ENCODE results near the gene ADAMTS20. TPM values are rescaled to one million over a fixed set of nuclear protein-coding genes. Genes with fewer than 3 reads are reported as not detected.

Gene ADAMTS20
- total and polyA plus RNA-seq, 2 donors (not counting 1 experiment from before 2014, with no cell fraction given), result not detected

DNA sequence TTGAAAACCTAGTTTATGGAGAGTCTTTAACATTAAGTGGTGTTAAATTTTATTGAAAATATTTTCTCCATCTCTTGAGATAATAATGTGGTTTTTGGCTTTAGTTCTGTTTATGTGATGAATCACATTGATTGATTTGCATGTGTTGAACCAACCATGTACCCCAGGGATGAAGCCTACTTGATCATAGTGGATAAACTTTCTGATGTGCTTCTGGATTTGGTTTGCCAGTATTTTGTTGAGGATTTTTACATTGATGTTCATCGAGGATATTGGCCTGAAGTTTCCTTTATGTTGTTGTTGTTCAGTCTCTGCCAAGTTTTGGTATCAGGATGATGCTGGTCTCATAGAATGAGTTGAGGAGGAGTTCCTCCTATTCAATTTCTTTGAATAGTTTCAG, 222.6 kb downstream of the ADAMTS20 start:
- Histone ChIP-seq H3K27ac (ENCODE audit: insufficient read depth, low read length) (no peak overlapping the region), H3K9ac (ENCODE audit: insufficient read depth, low read length) (no peak overlapping the region), H3K79me2 (ENCODE audit: control insufficient read depth, insufficient read depth, low read length) (no peaks in the 10 kb centered on the region), H4K20me1 (ENCODE audit: control insufficient read depth, extremely low read depth, insufficient read depth, low read length) (no peaks in the 10 kb centered on the region), H3K4me1 (ENCODE audit: control insufficient read depth, extremely low read depth, insufficient read depth, low read length) (no peaks in the 10 kb centered on the region), H3K4me3 (replicated peaks in 1 of 4; ENCODE audit: control extremely low read depth in 1 of 4, insufficient read depth in 1 of 4, low read depth in 3 of 4, low read length in 4 of 4) (no peak overlapping the region), H3K27me3 (ENCODE audit: control insufficient read depth, insufficient read depth, low read length) (no peaks in the 10 kb centered on the region), H3K9me3 (ENCODE audit: control insufficient read depth, insufficient read depth, low read depth, low read length) (no peaks in the 10 kb centered on the region), H3K4me2 (ENCODE audit: extremely low read depth, insufficient read depth, low read length) (no peak overlapping the region), H3K36me3 (ENCODE audit: control insufficient read depth, insufficient read depth, low read length) (no peaks in the 10 kb centered on the region), H2AFZ (ENCODE audit: low read length) (no peak overlapping the region)
- DNase-seq (ENCODE audit: low read depth in 2 of 2), result peak in 1 of 2 donors; percentile 76
- TF ChIP-seq EZH2 (IDR thresholded peaks at IDR 0.05; ENCODE audit: low read length, missing control alignments), result no peak
- TF ChIP-seq, protein P1, sequence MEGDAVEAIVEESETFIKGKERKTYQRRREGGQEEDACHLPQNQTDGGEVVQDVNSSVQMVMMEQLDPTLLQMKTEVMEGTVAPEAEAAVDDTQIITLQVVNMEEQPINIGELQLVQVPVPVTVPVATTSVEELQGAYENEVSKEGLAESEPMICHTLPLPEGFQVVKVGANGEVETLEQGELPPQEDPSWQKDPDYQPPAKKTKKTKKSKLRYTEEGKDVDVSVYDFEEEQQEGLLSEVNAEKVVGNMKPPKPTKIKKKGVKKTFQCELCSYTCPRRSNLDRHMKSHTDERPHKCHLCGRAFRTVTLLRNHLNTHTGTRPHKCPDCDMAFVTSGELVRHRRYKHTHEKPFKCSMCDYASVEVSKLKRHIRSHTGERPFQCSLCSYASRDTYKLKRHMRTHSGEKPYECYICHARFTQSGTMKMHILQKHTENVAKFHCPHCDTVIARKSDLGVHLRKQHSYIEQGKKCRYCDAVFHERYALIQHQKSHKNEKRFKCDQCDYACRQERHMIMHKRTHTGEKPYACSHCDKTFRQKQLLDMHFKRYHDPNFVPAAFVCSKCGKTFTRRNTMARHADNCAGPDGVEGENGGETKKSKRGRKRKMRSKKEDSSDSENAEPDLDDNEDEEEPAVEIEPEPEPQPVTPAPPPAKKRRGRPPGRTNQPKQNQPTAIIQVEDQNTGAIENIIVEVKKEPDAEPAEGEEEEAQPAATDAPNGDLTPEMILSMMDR (conservative IDR thresholded peaks at IDR 0.05 in 1 of 2, IDR thresholded peaks at IDR 0.05 in 1 of 2; ENCODE audit: low read depth in 1 of 2, low read length in 2 of 2), result no peak

DNA sequence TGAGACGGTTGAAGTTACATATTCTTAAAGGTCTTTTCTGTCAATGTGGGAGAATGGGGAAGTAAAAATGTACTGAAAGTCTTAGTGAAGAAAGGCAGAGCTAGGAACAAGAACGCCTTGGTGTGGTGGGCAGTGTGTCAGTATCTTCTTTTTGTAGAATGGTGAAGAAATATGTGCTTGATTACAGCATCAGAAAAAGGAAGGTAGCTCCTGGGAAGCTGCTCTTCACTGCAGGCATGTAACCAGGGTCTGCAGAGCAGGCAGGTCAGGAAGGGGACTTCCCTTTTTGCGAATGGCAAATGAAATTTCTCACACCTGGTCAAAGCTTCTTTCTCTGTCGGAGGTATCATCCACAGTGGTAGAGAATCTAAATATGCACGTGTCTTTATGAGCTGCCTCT, 226.2 kb downstream of the ADAMTS20 start:
- Histone ChIP-seq H3K9ac (ENCODE audit: insufficient read depth, low read length) (no peak overlapping the region), H3K4me2 (ENCODE audit: extremely low read depth, insufficient read depth, low read length) (no peak overlapping the region), H3K79me2 (ENCODE audit: control insufficient read depth, insufficient read depth, low read length) (no peaks in the 10 kb centered on the region), H3K4me3 (replicated peaks in 1 of 4; ENCODE audit: control extremely low read depth in 1 of 4, insufficient read depth in 1 of 4, low read depth in 3 of 4, low read length in 4 of 4) (no peak overlapping the region), H3K36me3 (ENCODE audit: control insufficient read depth, insufficient read depth, low read length) (no peaks in the 10 kb centered on the region), H3K27me3 (ENCODE audit: control insufficient read depth, insufficient read depth, low read length) (no peaks in the 10 kb centered on the region), H3K9me3 (ENCODE audit: control insufficient read depth, insufficient read depth, low read depth, low read length) (no peaks in the 10 kb centered on the region), H3K4me1 (ENCODE audit: control insufficient read depth, extremely low read depth, insufficient read depth, low read length) (no peaks in the 10 kb centered on the region), H2AFZ (ENCODE audit: low read length) (no peak overlapping the region), H4K20me1 (ENCODE audit: control insufficient read depth, extremely low read depth, insufficient read depth, low read length) (no peaks in the 10 kb centered on the region), H3K27ac (ENCODE audit: insufficient read depth, low read length) (no peak overlapping the region)
- TF ChIP-seq, protein P1 (conservative IDR thresholded peaks at IDR 0.05 in 1 of 2, IDR thresholded peaks at IDR 0.05 in 1 of 2; ENCODE audit: low read depth in 1 of 2, low read length in 2 of 2), result no peak
- no peak for TF ChIP-seq EZH2 (IDR thresholded peaks at IDR 0.05; ENCODE audit: low read length, missing control alignments)
- no peak for DNase-seq (ENCODE audit: low read depth in 2 of 2)

DNA sequence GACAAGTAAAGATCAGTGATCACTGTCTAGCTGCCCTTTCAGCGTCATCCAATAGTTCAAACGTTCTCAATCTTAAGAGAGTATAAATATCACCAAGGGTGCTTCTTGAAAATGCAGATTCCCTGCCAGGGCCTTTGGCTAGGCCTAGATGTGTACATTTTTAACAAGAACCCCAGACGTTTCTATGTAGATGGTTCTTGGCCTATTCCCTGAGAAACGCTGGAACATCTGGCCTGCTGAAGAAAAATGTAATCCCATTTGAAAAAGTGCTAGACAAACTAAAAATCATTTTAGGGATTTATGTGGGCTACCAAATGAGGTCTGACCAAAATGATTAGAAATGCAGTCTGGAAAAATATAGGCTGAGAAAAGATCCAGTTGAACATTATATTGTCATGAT, 231.7 kb downstream of the ADAMTS20 start:
- Histone ChIP-seq H4K20me1 (ENCODE audit: control insufficient read depth, extremely low read depth, insufficient read depth, low read length) (no peaks in the 10 kb centered on the region), H3K9me3 (ENCODE audit: control insufficient read depth, insufficient read depth, low read depth, low read length) (no peaks in the 10 kb centered on the region), H3K36me3 (ENCODE audit: control insufficient read depth, insufficient read depth, low read length) (no peaks in the 10 kb centered on the region), H3K4me1 (ENCODE audit: control insufficient read depth, extremely low read depth, insufficient read depth, low read length) (no peaks in the 10 kb centered on the region), H2AFZ (ENCODE audit: low read length) (no peak overlapping the region), H3K9ac (ENCODE audit: insufficient read depth, low read length) (no peak overlapping the region), H3K4me3 (replicated peaks in 1 of 4; ENCODE audit: control extremely low read depth in 1 of 4, insufficient read depth in 1 of 4, low read depth in 3 of 4, low read length in 4 of 4) (no peak overlapping the region), H3K27ac (ENCODE audit: insufficient read depth, low read length) (no peak overlapping the region), H3K27me3 (ENCODE audit: control insufficient read depth, insufficient read depth, low read length) (no peaks in the 10 kb centered on the region), H3K4me2 (ENCODE audit: extremely low read depth, insufficient read depth, low read length) (no peak overlapping the region), H3K79me2 (ENCODE audit: control insufficient read depth, insufficient read depth, low read length) (no peaks in the 10 kb centered on the region)
- TF ChIP-seq, protein P1 (conservative IDR thresholded peaks at IDR 0.05 in 1 of 2, IDR thresholded peaks at IDR 0.05 in 1 of 2; ENCODE audit: low read depth in 1 of 2, low read length in 2 of 2), result no peak
- no peak for TF ChIP-seq EZH2 (IDR thresholded peaks at IDR 0.05; ENCODE audit: low read length, missing control alignments)
- DNase-seq (ENCODE audit: low read depth in 2 of 2), result no peak

Measured in fibroblast of lung (primary cell).